GM12878 (cell line): Measurements from ENCODE around the gene DHFR. TPM values are rescaled to one million over a fixed set of nuclear protein-coding genes. Genes with fewer than 3 reads are reported as not detected.
A peak's percentile ranks its signal among the peaks of the same experiment; 100 is the strongest.

Experiments used
- ATAC-seq: fragments of 200-7000 bp; cut with Tn5 transposase; 3 replicates; pipeline ENCODE4 v1.9.1; 2020; ENCODE audit warnings: mild to moderate bottlenecking, moderate library complexity
- BruUV-seq: library from RNA; stranded (reverse); fragments of 400-500 nt; replicated peaks from 2 replicates; lab custom pipeline; 2021; lab: Mats Ljungman, UMichigan
- CTCF ChIA-PET: fragments of 300-600 bp; sonication (Branson Sonifier 250); formaldehyde crosslinking; extraction: SDS; loops from one replicate; lab custom pipeline; 2021; ENCODE audit warnings: inconsistent platforms; lab: Yijun Ruan, JAX
- POLR2A ChIA-PET: fragments of 350-600 bp; formaldehyde crosslinking; extraction: SDS; loops from one replicate; lab custom pipeline; 2021; ENCODE audit warnings: inconsistent platforms; lab: Charles Lee
- RAD21 ChIA-PET: fragments of 300-600 bp; sonication (Branson Sonifier 250); formaldehyde crosslinking; loops from one replicate; lab custom pipeline; 2023; ENCODE audit warnings: antibody characterized with exemption; ENCODE audit not compliant: unreplicated experiment; lab: Charles Lee
- SMC1A ChIA-PET: fragments of 300-600 bp; sonication (Branson Sonifier 250); formaldehyde crosslinking; loops from one replicate; lab custom pipeline; 2023; ENCODE audit not compliant: unreplicated experiment, uncharacterized antibody; lab: Charles Lee
- DNase-seq: peaks from one replicate; pipeline ENCODE4 v3.0.0-alpha.2; 2011; ENCODE audit warnings: low read depth, low spot score
- FAIRE-seq: peaks from 3 replicates; lab custom pipeline; 2011; peaks lifted over from hg19 to GRCh38; lab: Jason Lieb, UNC
- H2AFZ ChIP-seq: 2 replicates; pipeline ENCODE4 v1.6.0; 2011; ENCODE audit warnings: low read depth, low read length, control low read depth; ENCODE audit not compliant: control insufficient read depth
- H3K27ac ChIP-seq: 2 replicates; pipeline ENCODE4 v1.5.1; 2011; ENCODE audit warnings: control low read depth; ENCODE audit not compliant: control insufficient read depth, insufficient read depth
- H3K27me3 ChIP-seq, 2 experiments: replicated peaks in 1 of 2; 2 replicates each; pipeline versions ENCODE4 v1.6.0 to v1.6.1; 2011; ENCODE audit warnings: low read length in 1 of 2; ENCODE audit not compliant: control insufficient read depth in 2 of 2, insufficient read depth in 2 of 2
- H3K36me3 ChIP-seq, 2 experiments: 2 replicates each; pipeline ENCODE4 v1.5.1; 2011; ENCODE audit warnings: low read length in 1 of 2; ENCODE audit not compliant: control insufficient read depth in 2 of 2, insufficient read depth in 2 of 2
- H3K4me1 ChIP-seq: 2 replicates; pipeline ENCODE4 v1.6.1; 2011; ENCODE audit warnings: mild to moderate bottlenecking, low read length, moderate library complexity, mixed read lengths; ENCODE audit not compliant: control insufficient read depth, insufficient read depth
- H3K4me2 ChIP-seq: 2 replicates; pipeline ENCODE4 v1.6.0; 2011; ENCODE audit warnings: control low read depth; ENCODE audit not compliant: control insufficient read depth, insufficient read depth
- H3K4me3 ChIP-seq: fragments of 200-600 bp; sonication (generic); 2 replicates; pipeline ENCODE4 v1.5.1; 2016
- H3K79me2 ChIP-seq: 2 replicates; pipeline ENCODE4 v1.6.0; 2011; ENCODE audit warnings: low read length; ENCODE audit not compliant: control insufficient read depth, insufficient read depth
- H3K9ac ChIP-seq: 2 replicates; pipeline ENCODE4 v1.8.0; 2011; ENCODE audit warnings: low read length, control low read depth, mixed read lengths; ENCODE audit not compliant: control insufficient read depth, insufficient read depth
- H3K9me3 ChIP-seq: replicated peaks from 3 replicates; pipeline ENCODE4 v1.5.1; 2011; ENCODE audit warnings: mild to moderate bottlenecking, low read length; ENCODE audit not compliant: control insufficient read depth, insufficient read depth
- H4K20me1 ChIP-seq: 2 replicates; pipeline ENCODE4 v1.6.0; 2011; ENCODE audit not compliant: control insufficient read depth, insufficient read depth
- CHD2 ChIP-seq: IDR thresholded peaks from 2 replicates; pipeline ENCODE4 v1.6.1; 2011; ENCODE audit warnings: low read depth, low read length, improper control_type of control experiment, borderline replicate concordance
- ETV6 ChIP-seq, 2 experiments: fragments of 450-650 bp in 1 of 2; IDR thresholded peaks in 1 of 2; conservative IDR thresholded peaks in 1 of 2; 2 replicates each; pipeline ENCODE4 v1.6.1; 2014; ENCODE audit warnings: antibody characterized with exemption in 1 of 2, borderline replicate concordance in 1 of 2, low read depth in 1 of 2, mild to moderate bottlenecking in 1 of 2, moderate library complexity in 1 of 2
- NR2C1 ChIP-seq: fragments of 450-650 bp; IDR thresholded peaks from 2 replicates; pipeline ENCODE4 v1.6.1; 2017; ENCODE audit warnings: antibody characterized with exemption, mild to moderate bottlenecking, moderate library complexity
- RAD21 ChIP-seq: IDR thresholded peaks from 2 replicates; pipeline ENCODE4 v1.6.1; 2011; ENCODE audit warnings: mild to moderate bottlenecking, low read depth, low read length, moderate library complexity; ENCODE audit not compliant: insufficient read depth
- RAD51 ChIP-seq: fragments of 450-650 bp; IDR thresholded peaks from 2 replicates; pipeline ENCODE4 v1.6.1; 2016; ENCODE audit warnings: moderate library complexity, mild to moderate bottlenecking, inconsistent platforms
- SMC3 ChIP-seq: IDR thresholded peaks from 2 replicates; pipeline ENCODE4 v1.6.1; 2011; ENCODE audit warnings: low read length, improper control_type of control experiment, borderline replicate concordance
- YY1 ChIP-seq: IDR thresholded peaks from 2 replicates; pipeline ENCODE4 v1.6.1; 2011; ENCODE audit warnings: low read depth, mild to moderate bottlenecking, low read length
- WGBS: methylation state at CpG from one replicate; pipeline ENCODE4 v1.1.6; 2016; ENCODE audit warnings: low lambda C conversion rate; ENCODE audit not compliant: insufficient replicate concordance, insufficient coverage; ENCODE audit errors: missing lambda C conversion rate; 5-methylcytosine and 5-hydroxymethylcytosine counted together
- in situ Hi-C: fragments of 300-500 bp; cut with MboI; formaldehyde crosslinking; loops from 9 replicates; pipeline ENCODE4 v1.14.3; 2018; ENCODE audit warnings: mixed read lengths
- intact Hi-C: fragments of 100-400 bp; cut with micrococcal nuclease; formaldehyde crosslinking; loops from one replicate; pipeline ENCODE4 v1.14.2; 2022; ENCODE audit not compliant: unreplicated experiment
- polyA plus RNA-seq, 11 experiments: library from polyadenylated mRNA; depleted of rRNA in 4 of 11; unstranded in 6 of 11; stranded (reverse) in 5 of 11; fragments of >200 nt; fragmentation: Nextera tagmentation in 4 of 11; fragmentation: Illumina TruSeq in 1 of 11; extraction: Ambion mirVana in 4 of 11; extraction: Trizol in 1 of 11; gene quantifications; 1 replicate in 1 of 11; 2 replicates in 10 of 11; pipeline versions ENCODE4 v1.2.1 to v1.2.3, GENCODE V29; 2011 to 2016; ENCODE audit warnings: inconsistent platforms in 2 of 11, missing spikeins in 2 of 11, low read depth in 1 of 11
- total RNA-seq, 4 experiments: library from RNA; depleted of rRNA in 3 of 4; stranded (reverse); fragments of >200 nt in 3 of 4; fragmentation: Illumina TruSeq in 1 of 4; extraction: Trizol in 1 of 4; gene quantifications; 2 replicates each; pipeline versions ENCODE4 v1.2.1 to v1.2.3, GENCODE V29; 2013 to 2021
- TF ChIP-seq, protein P1 (sequence below), 3 experiments: IDR thresholded peaks in 2 of 3; conservative IDR thresholded peaks in 1 of 3; 2 replicates each; pipeline ENCODE4 v1.5.1; 2011; ENCODE audit warnings: low read depth in 3 of 3, low read length in 3 of 3, mild to moderate bottlenecking in 3 of 3, control low read depth in 2 of 3, moderate library complexity in 2 of 3, inconsistent platforms in 1 of 3, mixed read lengths in 1 of 3; ENCODE audit not compliant: control insufficient read depth in 2 of 3, insufficient read depth in 1 of 3; ENCODE audit errors: extremely low read depth in 1 of 3
- TF ChIP-seq, protein P2 (sequence below): fragments of 450-650 bp; IDR thresholded peaks from 2 replicates; pipeline ENCODE4 v1.6.1; 2017; ENCODE audit warnings: mild to moderate bottlenecking

The DHFR gene
- total and polyA plus RNA-seq, 10 of the 15 experiments (the other 5 are each of a cell fraction or from before 2014, with no cell fraction given): 57.9 to 143 (median 71.4) TPM

DNA sequence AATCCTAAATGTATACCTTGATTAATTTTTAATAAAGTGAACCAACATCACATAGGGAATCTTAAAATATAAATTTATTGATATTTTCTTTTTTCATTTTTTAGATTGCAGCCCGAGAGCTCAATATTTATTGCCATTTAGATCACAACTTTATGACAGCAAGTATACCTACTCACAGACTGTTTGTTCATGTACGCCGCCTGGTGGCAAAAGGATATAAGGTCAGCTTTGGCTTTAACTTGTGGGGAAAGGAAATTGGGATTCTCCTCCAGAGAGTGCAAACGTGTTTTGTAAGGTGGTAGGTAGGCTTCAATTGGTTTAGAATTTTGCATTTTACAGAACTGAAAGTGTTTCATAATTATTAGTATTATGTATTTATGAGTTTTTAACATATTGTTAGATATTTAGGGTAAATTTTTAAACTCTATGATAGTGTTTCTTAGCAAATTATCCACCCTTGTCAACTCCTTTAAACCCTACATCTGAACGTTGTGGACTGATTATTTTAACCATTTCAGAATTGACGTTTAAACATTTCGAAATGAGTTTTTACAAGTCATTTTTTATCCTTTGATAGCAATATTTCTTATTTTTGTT, 17.5 kb upstream of the DHFR start:
- RAD21 ChIA-PET: interaction anchor here (0.7 to 2.2 kb wide), 10 partner anchors 11 to 580 kb away, joined by 3 to 15 read pairs (median 4); no protein-coding TSS in a partner anchor
- H4K20me1 ChIP-seq: no peaks in the 10 kb centered on the region
- CTCF ChIA-PET: interaction anchor here (0.6 to 9.8 kb wide), 29 partner anchors 8 to 1544 kb away, joined by 3 to 116 read pairs (median 3); no protein-coding TSS in a partner anchor
- no peaks in the 10 kb centered on the region for H3K27me3 ChIP-seq
- in situ Hi-C loops: loop anchor here (5.0 to 10.0 kb wide), 3 partner anchors 190 to 580 kb away; no protein-coding TSS in a partner anchor
- H3K4me1 ChIP-seq: no peaks in the 10 kb centered on the region; the same call in 1 of the 2 replicates
- 3% methylated on average over 7 of the region's 7 CpGs for WGBS
- peak; percentile 64 for ATAC-seq
- SMC1A ChIA-PET: interaction anchor here (0.7 to 3.1 kb wide), 15 partner anchors 9 to 580 kb away, joined by 3 to 23 read pairs (median 3); partner anchors contain the start of gene DHFR
- no peaks in the 10 kb centered on the region for H3K79me2 ChIP-seq
- peak overlapping the region; percentile 21; the same call in 1 of the 2 replicates for H2AFZ ChIP-seq
- peak; percentile 93 for FAIRE-seq
- H3K9me3 ChIP-seq: no peaks in the 10 kb centered on the region
- BruUV-seq: no TSS peak
- no peak overlapping the region for H3K9ac ChIP-seq
- H3K36me3 ChIP-seq: peaks cover 9 to 10% of the 10 kb centered on the region in 2 experiments
- no peak overlapping the region for H3K4me2 ChIP-seq
- no peak overlapping the region for H3K4me3 ChIP-seq
- TF ChIP-seq ETV6 (conservative IDR thresholded peaks at IDR 0.05 in 1 of 2, IDR thresholded peaks at IDR 0.05 in 1 of 2; ENCODE audit: borderline replicate concordance in 1 of 2, low read depth in 1 of 2) (no peak), RAD21 (peak; percentile 87), YY1 (peak; percentile 38; the same call in 1 of the 2 replicates), SMC3 (peak; percentile 84), RAD51 (peak; percentile 18; the same call in 1 of the 2 replicates), CHD2 (no peak), NR2C1 (no peak)
- TF ChIP-seq, protein P1, sequence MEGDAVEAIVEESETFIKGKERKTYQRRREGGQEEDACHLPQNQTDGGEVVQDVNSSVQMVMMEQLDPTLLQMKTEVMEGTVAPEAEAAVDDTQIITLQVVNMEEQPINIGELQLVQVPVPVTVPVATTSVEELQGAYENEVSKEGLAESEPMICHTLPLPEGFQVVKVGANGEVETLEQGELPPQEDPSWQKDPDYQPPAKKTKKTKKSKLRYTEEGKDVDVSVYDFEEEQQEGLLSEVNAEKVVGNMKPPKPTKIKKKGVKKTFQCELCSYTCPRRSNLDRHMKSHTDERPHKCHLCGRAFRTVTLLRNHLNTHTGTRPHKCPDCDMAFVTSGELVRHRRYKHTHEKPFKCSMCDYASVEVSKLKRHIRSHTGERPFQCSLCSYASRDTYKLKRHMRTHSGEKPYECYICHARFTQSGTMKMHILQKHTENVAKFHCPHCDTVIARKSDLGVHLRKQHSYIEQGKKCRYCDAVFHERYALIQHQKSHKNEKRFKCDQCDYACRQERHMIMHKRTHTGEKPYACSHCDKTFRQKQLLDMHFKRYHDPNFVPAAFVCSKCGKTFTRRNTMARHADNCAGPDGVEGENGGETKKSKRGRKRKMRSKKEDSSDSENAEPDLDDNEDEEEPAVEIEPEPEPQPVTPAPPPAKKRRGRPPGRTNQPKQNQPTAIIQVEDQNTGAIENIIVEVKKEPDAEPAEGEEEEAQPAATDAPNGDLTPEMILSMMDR (IDR thresholded peaks at IDR 0.05 in 2 of 3, conservative IDR thresholded peaks at IDR 0.05 in 1 of 3; ENCODE audit: control insufficient read depth in 2 of 3, extremely low read depth in 1 of 3, insufficient read depth in 1 of 3, low read depth in 3 of 3, low read length in 3 of 3): peak; percentile 78 to 88 (median 85)
- TF ChIP-seq, protein P2, sequence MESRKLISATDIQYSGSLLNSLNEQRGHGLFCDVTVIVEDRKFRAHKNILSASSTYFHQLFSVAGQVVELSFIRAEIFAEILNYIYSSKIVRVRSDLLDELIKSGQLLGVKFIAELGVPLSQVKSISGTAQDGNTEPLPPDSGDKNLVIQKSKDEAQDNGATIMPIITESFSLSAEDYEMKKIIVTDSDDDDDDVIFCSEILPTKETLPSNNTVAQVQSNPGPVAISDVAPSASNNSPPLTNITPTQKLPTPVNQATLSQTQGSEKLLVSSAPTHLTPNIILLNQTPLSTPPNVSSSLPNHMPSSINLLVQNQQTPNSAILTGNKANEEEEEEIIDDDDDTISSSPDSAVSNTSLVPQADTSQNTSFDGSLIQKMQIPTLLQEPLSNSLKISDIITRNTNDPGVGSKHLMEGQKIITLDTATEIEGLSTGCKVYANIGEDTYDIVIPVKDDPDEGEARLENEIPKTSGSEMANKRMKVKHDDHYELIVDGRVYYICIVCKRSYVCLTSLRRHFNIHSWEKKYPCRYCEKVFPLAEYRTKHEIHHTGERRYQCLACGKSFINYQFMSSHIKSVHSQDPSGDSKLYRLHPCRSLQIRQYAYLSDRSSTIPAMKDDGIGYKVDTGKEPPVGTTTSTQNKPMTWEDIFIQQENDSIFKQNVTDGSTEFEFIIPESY: no peak
- no peak overlapping the region for H3K27ac ChIP-seq
- intact Hi-C loops: loop anchor here (1.0 to 10.0 kb wide), 3 partner anchors 191 to 580 kb away; no protein-coding TSS in a partner anchor
- POLR2A ChIA-PET: interaction anchor here (1.3 kb wide), 1 partner anchor 16 kb away, joined by 4 read pairs; no protein-coding TSS in a partner anchor
- DNase-seq: peak; percentile 28
